T-helper 17 cell (primary cell): ENCODE results near the gene OSM. TPM values are rescaled to one million over a fixed set of nuclear protein-coding genes. Genes with fewer than 3 reads are reported as not detected.

Experiments
- ATAC-seq: fragments of 150-1000 bp; cut with Tn5 transposase; 2 replicates; pipeline ENCODE4 v1.10.0; 2021; ENCODE audit warnings: mild to moderate bottlenecking, moderate library complexity
- DNase-seq, 3 donors: peaks; one replicate each; pipeline versions ENCODE4 v3.0.0 to v3.0.0-alpha.2; 2020 to 2021
- H3K9me3 ChIP-seq: one replicate; pipeline ENCODE4 v1.7.0; 2013; ENCODE audit warnings: low read length, mild to moderate bottlenecking; ENCODE audit not compliant: control insufficient read depth, poor library complexity, severe bottlenecking
- H3K27ac Mint-ChIP-seq: one replicate; pipeline ENCODE4 v1.8.0; 2022; ENCODE audit warnings: mild to moderate bottlenecking, moderate library complexity, mixed read lengths
- H3K27me3 Mint-ChIP-seq: one replicate; pipeline ENCODE4 v1.8.0; 2022; ENCODE audit warnings: mixed read lengths
- H3K36me3 Mint-ChIP-seq: one replicate; pipeline ENCODE4 v1.8.0; 2022; ENCODE audit warnings: low read depth, mixed read lengths
- H3K4me1 Mint-ChIP-seq: one replicate; pipeline ENCODE4 v1.8.0; 2022; ENCODE audit warnings: mild to moderate bottlenecking, mixed read lengths
- H3K4me3 Mint-ChIP-seq: one replicate; pipeline ENCODE4 v1.8.0; 2022; ENCODE audit warnings: mild to moderate bottlenecking, moderate library complexity, mixed read lengths
- total RNA-seq, 4 donors: library from RNA in 2 of 4; stranded (reverse) in 2 of 4; gene quantifications; one replicate each; pipeline ENCODE4 v1.2.3 and lab custom pipeline; 2022 to 2026

The OSM gene
- total RNA-seq, 2 donors from 2014 or later, result 29.1 to 35.2 TPM

GRCh38 chr22:30294066-30294465, 27.4 kb upstream of the OSM start:
- Mint-ChIP-seq H3K27me3 (no peaks in the 10 kb centered on the region), H3K4me3 (no peak overlapping the region), H3K4me1 (peaks cover 33% of the 10 kb centered on the region), H3K27ac (peak overlapping the region; percentile 74), H3K36me3 (peaks cover 4% of the 10 kb centered on the region)
- DNase-seq (no peak), ATAC-seq (no peak)
- no peaks in the 10 kb centered on the region for H3K9me3 ChIP-seq

GRCh38 chr22:30293026-30293425, 26.4 kb upstream of the OSM start:
- Mint-ChIP-seq H3K4me1 (peaks cover 34% of the 10 kb centered on the region), H3K36me3 (peaks cover 4% of the 10 kb centered on the region), H3K27ac (peak overlapping the region; percentile 74)

GRCh38 chr22:30292069-30292970, 25.7 kb upstream of the OSM start:
- Mint-ChIP-seq H3K27me3 (no peaks in the 10 kb centered on the region), H3K4me3 (no peak overlapping the region), H3K27ac (peak overlapping the region; percentile 74), H3K36me3 (peaks cover 4% of the 10 kb centered on the region), H3K4me1 (peaks cover 36% of the 10 kb centered on the region)
- no peaks in the 10 kb centered on the region for H3K9me3 ChIP-seq
- no peak for DNase-seq
- no peak for ATAC-seq

More at GRCh38 chr22:30293026-30293425, 26.4 kb upstream of the OSM start:
- DNase-seq (no peak), ATAC-seq (no peak)
- H3K27me3 Mint-ChIP-seq, result no peaks in the 10 kb centered on the region
- H3K9me3 ChIP-seq, result no peaks in the 10 kb centered on the region
- no peak overlapping the region for H3K4me3 Mint-ChIP-seq

GRCh38 chr22:30291058-30291892, 24.6 kb upstream of the OSM start:
- Mint-ChIP-seq H3K4me1 (peaks cover 29% of the 10 kb centered on the region), H3K4me3 (no peak overlapping the region), H3K27me3 (no peaks in the 10 kb centered on the region), H3K36me3 (peaks cover 4% of the 10 kb centered on the region), H3K27ac (peak overlapping the region; percentile 51)
- DNase-seq, result no peak
- H3K9me3 ChIP-seq, result no peaks in the 10 kb centered on the region
- no peak for ATAC-seq

- Mint-ChIP-seq H3K36me3 (peaks cover 4% of the 10 kb centered on the region), H3K27me3 (no peaks in the 10 kb centered on the region), H3K4me3 (peak overlapping the region; percentile 92), H3K4me1 (peaks cover 23% of the 10 kb centered on the region), H3K27ac (peak overlapping the region; percentile 89)
- no peaks in the 10 kb centered on the region for H3K9me3 ChIP-seq
- no peak for DNase-seq
- no peak for ATAC-seq
These were observed 23.8 kb upstream of the OSM start for GRCh38 chr22:30290342-30291057.

GRCh38 chr22:30289980-30290313, 23.3 kb upstream of the OSM start:
- H3K4me3 Mint-ChIP-seq, result peak overlapping the region; percentile 92
- DNase-seq, result no peak
- H3K36me3 Mint-ChIP-seq, result peaks cover 4% of the 10 kb centered on the region
- H3K9me3 ChIP-seq, result no peaks in the 10 kb centered on the region
- peaks cover 26% of the 10 kb centered on the region for H3K4me1 Mint-ChIP-seq
- no peaks in the 10 kb centered on the region for H3K27me3 Mint-ChIP-seq
- ATAC-seq, result peak; percentile 36
- peak overlapping the region; percentile 89 for H3K27ac Mint-ChIP-seq

GRCh38 chr22:30289141-30289979, 22.7 kb upstream of the OSM start, which contains the start of gene CASTOR1:
TSS of gene CASTOR1 (minus strand) at chr22:30289505. CDS start at chr22:30289497, 8 bp downstream.
- Mint-ChIP-seq H3K27me3 (no peaks in the 10 kb centered on the region), H3K36me3 (peaks cover 4% of the 10 kb centered on the region), H3K4me1 (peaks cover 28% of the 10 kb centered on the region), H3K27ac (peak within 1 kb of the TSS; percentile 89), H3K4me3 (peak within 1 kb of the TSS; percentile 92)
- DNase-seq (peak; percentile 75 to 90 (median 89)), ATAC-seq (peak; percentile 83)
- H3K9me3 ChIP-seq, result no peaks in the 10 kb centered on the region

GRCh38 chr22:30288419-30289140, 21.9 kb upstream of the OSM start:
- Mint-ChIP-seq H3K36me3 (peaks cover 4% of the 10 kb centered on the region), H3K27me3 (no peaks in the 10 kb centered on the region), H3K27ac (peak overlapping the region; percentile 24), H3K4me3 (peak overlapping the region; percentile 92), H3K4me1 (peaks cover 28% of the 10 kb centered on the region)
- H3K9me3 ChIP-seq, result no peaks in the 10 kb centered on the region
- ATAC-seq (no peak), DNase-seq (no peak)

- Mint-ChIP-seq H3K27ac (peak overlapping the region; percentile 24), H3K4me1 (peaks cover 33% of the 10 kb centered on the region), H3K4me3 (peak overlapping the region; percentile 92), H3K27me3 (no peaks in the 10 kb centered on the region), H3K36me3 (peaks cover 3% of the 10 kb centered on the region)
- DNase-seq (peak; percentile 67 to 86 (median 74)), ATAC-seq (peak; percentile 57)
- no peaks in the 10 kb centered on the region for H3K9me3 ChIP-seq
These were observed 21.2 kb upstream of the OSM start for GRCh38 chr22:30287648-30288418.

GRCh38 chr22:30286813-30287647, 20.4 kb upstream of the OSM start:
- ATAC-seq (peak; percentile 38), DNase-seq (peak; percentile 77 to 84 (median 82))
- Mint-ChIP-seq H3K36me3 (peaks cover 3% of the 10 kb centered on the region), H3K4me1 (peaks cover 37% of the 10 kb centered on the region), H3K4me3 (peak overlapping the region; percentile 50), H3K27ac (peak overlapping the region; percentile 79), H3K27me3 (no peaks in the 10 kb centered on the region)
- no peaks in the 10 kb centered on the region for H3K9me3 ChIP-seq
